H9 (cell line): ENCODE data around the gene RYR3. TPM values are rescaled to one million over a fixed set of nuclear protein-coding genes. Genes with fewer than 3 reads are reported as not detected.

Experiments used
- DNase-seq: peaks from one replicate; pipeline ENCODE4 v3.0.0-alpha.2; 2017
- H2AFZ ChIP-seq: one replicate; pipeline ENCODE4 v1.6.1; 2013; ENCODE audit warnings: mild to moderate bottlenecking, low read length, control low read depth, moderate library complexity
- H2AK5ac ChIP-seq: 2 replicates; pipeline ENCODE4 v1.6.1; 2013; ENCODE audit warnings: low read length, control low read depth, mixed read lengths; ENCODE audit not compliant: insufficient read length
- H2BK120ac ChIP-seq: one replicate; pipeline ENCODE4 v1.6.1; 2013; ENCODE audit warnings: low read depth, mild to moderate bottlenecking, low read length, control low read depth, inconsistent platforms; ENCODE audit not compliant: poor library complexity, severe bottlenecking
- H2BK12ac ChIP-seq: 2 replicates; pipeline ENCODE4 v1.6.1; 2013; ENCODE audit warnings: low read length, control low read depth, mixed read lengths, low read depth; ENCODE audit not compliant: insufficient read length
- H2BK15ac ChIP-seq: 2 replicates; pipeline ENCODE4 v1.6.1; 2013; ENCODE audit warnings: low read depth, low read length, control low read depth
- H2BK20ac ChIP-seq: one replicate; pipeline ENCODE4 v1.6.1; 2013; ENCODE audit warnings: low read depth, mild to moderate bottlenecking, low read length, control low read depth, inconsistent platforms; ENCODE audit not compliant: poor library complexity, severe bottlenecking
- H2BK5ac ChIP-seq: 2 replicates; pipeline ENCODE4 v1.6.1; 2013; ENCODE audit warnings: low read length, control low read depth, mixed read lengths; ENCODE audit not compliant: insufficient read length
- H3K14ac ChIP-seq: 2 replicates; pipeline ENCODE4 v1.6.1; 2013; ENCODE audit warnings: low read length, control low read depth; ENCODE audit not compliant: insufficient read depth
- H3K18ac ChIP-seq: 2 replicates; pipeline ENCODE4 v1.6.1; 2013; ENCODE audit warnings: low read depth, mild to moderate bottlenecking, mixed read lengths, low read length, control low read depth; ENCODE audit not compliant: insufficient read length
- H3K23ac ChIP-seq: 2 replicates; pipeline ENCODE4 v1.6.1; 2013; ENCODE audit warnings: low read length, control low read depth, mixed read lengths, low read depth; ENCODE audit not compliant: insufficient read length
- H3K23me2 ChIP-seq: 2 replicates; pipeline ENCODE4 v1.6.1; 2013; ENCODE audit warnings: low read depth, mild to moderate bottlenecking, mixed read lengths, low read length, control low read depth; ENCODE audit not compliant: insufficient read length, poor library complexity, severe bottlenecking
- H3K27ac ChIP-seq: 2 replicates; pipeline ENCODE4 v1.5.1; 2013; ENCODE audit warnings: low read length, control low read depth, mixed read lengths, low read depth; ENCODE audit not compliant: insufficient read length
- H3K27me3 ChIP-seq: 2 replicates; pipeline ENCODE4 v1.6.1; 2013; ENCODE audit warnings: low read length, control low read depth, inconsistent platforms; ENCODE audit not compliant: insufficient read depth
- H3K4ac ChIP-seq: 2 replicates; pipeline ENCODE4 v1.6.1; 2013; ENCODE audit warnings: low read depth, mild to moderate bottlenecking, control low read depth, inconsistent platforms, low read length, moderate library complexity
- H3K4me1 ChIP-seq: 2 replicates; pipeline ENCODE4 v1.6.1; 2013; ENCODE audit warnings: low read length, control low read depth, inconsistent platforms; ENCODE audit not compliant: insufficient read depth
- H3K4me2 ChIP-seq: 2 replicates; pipeline ENCODE4 v1.6.1; 2013; ENCODE audit warnings: low read length, control low read depth, mixed read lengths; ENCODE audit not compliant: insufficient read length, insufficient read depth
- H3K56ac ChIP-seq: 2 replicates; pipeline ENCODE4 v1.6.1; 2013; ENCODE audit warnings: low read depth, mild to moderate bottlenecking, mixed read lengths, low read length, control low read depth; ENCODE audit not compliant: insufficient read length
- H3K79me1 ChIP-seq: 2 replicates; pipeline ENCODE4 v1.6.1; 2013; ENCODE audit warnings: low read depth, mild to moderate bottlenecking, moderate library complexity, low read length, control low read depth, inconsistent platforms; ENCODE audit not compliant: insufficient read depth, poor library complexity, severe bottlenecking
- H3K79me2 ChIP-seq: 2 replicates; pipeline ENCODE4 v1.6.1; 2013; ENCODE audit warnings: low read length, control low read depth, inconsistent platforms; ENCODE audit not compliant: insufficient read depth
- H3K9ac ChIP-seq: 2 replicates; pipeline ENCODE4 v1.6.1; 2013; ENCODE audit warnings: low read length, control low read depth, mixed read lengths; ENCODE audit not compliant: insufficient read length; ENCODE audit errors: extremely low read depth
- H3K9me3 ChIP-seq: one replicate; pipeline ENCODE4 v1.6.1; 2013; ENCODE audit warnings: low read depth, low read length, inconsistent platforms; ENCODE audit not compliant: control insufficient read depth
- H3T11ph ChIP-seq: one replicate; pipeline ENCODE4 v1.6.1; 2013; ENCODE audit warnings: mild to moderate bottlenecking, low read length, control low read depth, inconsistent platforms
- H4K20me1 ChIP-seq: one replicate; pipeline ENCODE4 v1.6.1; 2013; ENCODE audit not compliant: control insufficient read depth, insufficient read length, insufficient read depth
- H4K5ac ChIP-seq: 2 replicates; pipeline ENCODE4 v1.6.1; 2013; ENCODE audit warnings: low read depth, mild to moderate bottlenecking, mixed read lengths, low read length, control low read depth; ENCODE audit not compliant: insufficient read length
- H4K8ac ChIP-seq: replicated peaks from 2 replicates; pipeline ENCODE4 v1.6.1; 2013; ENCODE audit warnings: low read length, control low read depth, mixed read lengths, low read depth; ENCODE audit not compliant: insufficient read length
- H4K91ac ChIP-seq: 2 replicates; pipeline ENCODE4 v1.6.1; 2013; ENCODE audit warnings: low read depth, mild to moderate bottlenecking, moderate library complexity, mixed read lengths, low read length, control low read depth; ENCODE audit not compliant: insufficient read length
- H3K27ac Mint-ChIP-seq, 3 experiments: 2 replicates in 2 of 3; 3 replicates in 1 of 3; pipeline ENCODE4 v1.8.0; 2020 to 2021; ENCODE audit warnings: mixed read lengths in 3 of 3, mild to moderate bottlenecking in 1 of 3, moderate library complexity in 1 of 3
- H3K27me3 Mint-ChIP-seq: 2 replicates; pipeline ENCODE4 v1.8.0; 2021; ENCODE audit warnings: low read depth, mild to moderate bottlenecking, moderate library complexity, mixed read lengths
- H3K36me3 Mint-ChIP-seq, 3 experiments: 2 replicates in 2 of 3; 3 replicates in 1 of 3; pipeline ENCODE4 v1.8.0; 2020 to 2021; ENCODE audit warnings: low read depth in 3 of 3, mixed read lengths in 3 of 3; ENCODE audit not compliant: insufficient read depth in 1 of 3
- H3K4me1 Mint-ChIP-seq, 2 experiments: 2 replicates each; pipeline ENCODE4 v1.8.0; 2020; ENCODE audit warnings: mixed read lengths in 2 of 2
- H3K4me3 Mint-ChIP-seq, 2 experiments: 2 replicates in 1 of 2; 3 replicates in 1 of 2; pipeline ENCODE4 v1.8.0; 2020 to 2021; ENCODE audit warnings: mild to moderate bottlenecking in 2 of 2, mixed read lengths in 2 of 2, moderate library complexity in 1 of 2
- H3K9me3 Mint-ChIP-seq, 2 experiments: 2 replicates in 1 of 2; 3 replicates in 1 of 2; pipeline ENCODE4 v1.8.0; 2020; ENCODE audit warnings: mild to moderate bottlenecking in 2 of 2, mixed read lengths in 2 of 2, moderate library complexity in 1 of 2
- CTCF ChIP-seq: fragments of 200-600 bp; sonication (generic); conservative IDR thresholded peaks from 3 replicates; pipeline ENCODE4 v1.8.0; 2021; ENCODE audit warnings: antibody characterized with exemption, mild to moderate bottlenecking
- WGBS: extraction: QIAGEN DNeasy Blood & Tissue Kit; methylation state at CpG from one replicate; pipeline ENCODE4 v1.1.7; 2013; ENCODE audit warnings: missing lambda C conversion rate, low lambda C conversion rate, mixed read lengths; ENCODE audit not compliant: insufficient read length; ENCODE audit errors: extremely low coverage; 5-methylcytosine and 5-hydroxymethylcytosine counted together
- total RNA-seq: library from RNA; stranded (reverse); gene quantifications from 2 replicates; pipeline ENCODE4 v1.2.1, GENCODE V29; 2021

Gene RYR3
- total RNA-seq, 1 experiment from 2014 or later: 0.85 TPM

DNA sequence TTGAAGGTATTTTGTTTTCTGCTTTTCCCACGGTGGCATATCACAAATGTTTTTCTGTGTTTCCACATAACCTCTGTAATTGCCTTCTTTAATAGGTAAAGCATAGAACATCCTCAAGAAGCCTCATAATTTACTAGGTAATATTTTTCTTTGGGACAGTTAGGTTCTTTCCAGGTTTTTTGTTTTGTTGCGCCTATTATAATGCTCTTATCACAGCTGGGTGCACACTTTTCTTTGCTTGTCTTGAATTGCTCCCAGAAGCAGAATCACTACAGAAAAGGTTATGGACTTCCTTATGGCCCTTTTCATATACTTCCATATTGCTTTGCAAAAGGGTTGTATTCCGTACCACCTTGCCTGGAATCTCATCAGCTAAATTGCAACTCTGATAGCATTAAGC is 213.5 kb downstream of the RYR3 start:
- Mint-ChIP-seq H3K36me3 (no peaks in the 10 kb centered on the region), H3K27ac (no peak overlapping the region), H3K9me3 (no peaks in the 10 kb centered on the region; a peak in 1 of 5 replicates), H3K4me1 (no peaks in the 10 kb centered on the region), H3K27me3 (no peaks in the 10 kb centered on the region), H3K4me3 (no peak overlapping the region)
- Histone ChIP-seq H3T11ph (no peak overlapping the region), H2AK5ac (no peak overlapping the region), H4K91ac (no peak overlapping the region), H3K56ac (no peak overlapping the region), H3K18ac (no peak overlapping the region), H3K9ac (no peak overlapping the region), H3K79me2 (no peaks in the 10 kb centered on the region), H3K4ac (no peak overlapping the region), H4K8ac (no peak overlapping the region), H2BK15ac (no peak overlapping the region), H3K27ac (no peak overlapping the region), H3K4me2 (no peak overlapping the region), H2BK20ac (no peak overlapping the region), H2BK12ac (no peak overlapping the region), H3K23ac (no peak overlapping the region), H3K23me2 (no peaks in the 10 kb centered on the region), H3K27me3 (no peaks in the 10 kb centered on the region), H3K79me1 (no peaks in the 10 kb centered on the region), H3K14ac (no peak overlapping the region), H2BK120ac (no peak overlapping the region), H2AFZ (no peak overlapping the region), H4K5ac (no peak overlapping the region), H3K4me1 (no peaks in the 10 kb centered on the region), H4K20me1 (no peaks in the 10 kb centered on the region), H3K9me3 (no peaks in the 10 kb centered on the region), H2BK5ac (no peak overlapping the region)
- TF ChIP-seq CTCF: no peak
- DNase-seq: no peak
- no CpG with 5 or more reads among the region's 3 CpGs for WGBS
